GM21526 (cell line): ENCODE results near the gene SEC31B.

Experiments
- ATAC-seq: cut with Tn5 transposase; IDR thresholded peaks from one replicate; pipeline ENCODE4 v1.9.1; 2021; ENCODE audit warnings: moderate library complexity; ENCODE audit not compliant: unreplicated experiment, low FRiP score

The SEC31B gene

DNA sequence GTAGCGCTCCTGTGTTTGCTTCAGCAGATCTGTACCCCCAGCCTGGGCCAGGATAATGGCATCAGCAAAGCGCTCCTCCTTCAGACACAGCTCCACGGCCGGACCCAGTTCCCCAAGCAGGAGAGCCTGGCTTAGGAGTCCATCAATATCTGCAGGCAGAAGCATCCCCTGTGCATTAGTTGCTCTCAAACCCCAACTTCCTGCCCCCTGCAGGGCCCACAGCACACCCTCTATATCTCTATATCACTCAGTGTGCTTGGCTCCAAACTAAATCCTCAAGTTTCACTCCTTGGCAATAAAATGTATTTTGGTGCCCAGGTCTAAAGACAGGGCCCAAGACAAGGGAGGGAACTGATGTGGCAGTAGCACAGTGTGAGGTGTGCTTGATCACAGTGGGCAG lies 21.6 kb downstream of the SEC31B start:
- no peak for ATAC-seq

GRCh38 chr10:100496567-100496966 lies 23.1 kb downstream of the SEC31B start:
- ATAC-seq = no peak

DNA sequence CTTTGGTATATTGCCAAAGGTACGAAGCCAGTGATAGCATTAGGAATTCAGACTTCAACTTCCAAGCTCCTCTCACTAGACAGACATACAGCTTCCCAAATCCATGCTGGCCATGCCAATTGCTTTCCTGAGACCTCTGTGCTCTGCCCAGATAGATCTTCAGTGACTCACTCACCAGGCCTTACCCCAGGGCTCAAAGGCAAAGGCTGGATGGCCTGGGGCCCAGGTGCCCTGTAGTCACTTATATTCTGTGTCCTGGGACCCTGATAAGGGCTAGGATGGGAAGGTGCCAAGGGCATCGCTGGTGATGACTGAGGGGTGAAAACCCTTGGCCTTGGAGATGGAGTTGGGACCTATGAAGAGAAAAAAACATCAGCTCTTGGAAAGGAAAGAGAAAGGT lies 29.1 kb downstream of the SEC31B start:
- ATAC-seq = no peak

DNA sequence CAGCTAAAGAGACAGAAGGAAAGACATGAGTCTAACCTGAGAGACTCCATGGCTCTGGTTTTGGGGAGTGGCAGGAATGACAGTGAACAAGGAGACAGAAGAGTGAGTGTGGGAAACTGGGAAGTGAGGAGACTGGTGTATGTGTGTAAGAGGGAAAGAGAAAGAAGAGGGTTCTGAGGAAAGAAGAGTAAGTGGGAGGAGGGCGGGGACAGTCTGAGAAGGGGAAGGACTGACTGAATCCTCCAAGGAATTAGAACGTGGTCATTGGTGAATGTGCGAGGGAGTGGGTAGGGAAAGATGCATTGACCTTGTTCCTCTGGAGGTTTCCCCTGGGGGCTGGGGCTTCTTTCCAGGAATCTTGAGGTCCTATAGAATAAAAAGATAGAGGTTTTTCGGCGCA lies 30.3 kb downstream of the SEC31B start:
- ATAC-seq = no peak

- no peak for ATAC-seq
Observed at GRCh38 chr10:100487529-100487928, 32.1 kb downstream of the SEC31B start.

DNA sequence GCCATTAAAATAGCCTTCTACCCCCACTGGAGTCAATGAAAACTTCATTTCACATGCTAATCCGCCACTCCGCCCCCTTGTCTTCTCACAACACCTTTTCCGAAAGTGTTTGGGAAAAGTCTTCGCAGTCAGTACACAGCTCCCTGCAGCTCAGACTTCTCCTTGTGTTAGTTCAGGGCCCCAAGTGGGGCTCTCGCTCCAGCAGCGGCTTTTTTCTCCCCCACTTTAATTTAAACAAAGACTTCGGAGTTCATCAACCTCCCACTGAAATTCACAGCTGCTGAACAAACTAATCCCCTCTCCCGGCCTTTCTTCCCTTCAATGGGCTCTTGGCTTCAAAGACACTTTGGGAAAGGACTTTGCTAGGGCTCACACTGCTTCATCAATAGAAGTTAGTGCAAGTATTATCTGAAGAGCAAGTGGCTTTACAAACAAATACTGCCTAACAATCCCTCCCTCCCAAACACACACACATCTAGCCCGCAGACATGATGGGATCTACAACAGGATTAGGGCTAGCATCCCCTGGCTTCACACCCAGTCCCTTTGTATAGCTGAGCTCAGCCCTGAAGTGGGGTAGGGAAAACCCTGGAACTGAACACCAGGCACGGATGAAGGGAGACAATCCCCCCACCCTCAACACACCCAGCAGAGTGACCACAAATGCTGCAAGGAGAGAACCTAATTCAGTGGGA lies 33.7 kb downstream of the SEC31B start:
- no peak for ATAC-seq

DNA sequence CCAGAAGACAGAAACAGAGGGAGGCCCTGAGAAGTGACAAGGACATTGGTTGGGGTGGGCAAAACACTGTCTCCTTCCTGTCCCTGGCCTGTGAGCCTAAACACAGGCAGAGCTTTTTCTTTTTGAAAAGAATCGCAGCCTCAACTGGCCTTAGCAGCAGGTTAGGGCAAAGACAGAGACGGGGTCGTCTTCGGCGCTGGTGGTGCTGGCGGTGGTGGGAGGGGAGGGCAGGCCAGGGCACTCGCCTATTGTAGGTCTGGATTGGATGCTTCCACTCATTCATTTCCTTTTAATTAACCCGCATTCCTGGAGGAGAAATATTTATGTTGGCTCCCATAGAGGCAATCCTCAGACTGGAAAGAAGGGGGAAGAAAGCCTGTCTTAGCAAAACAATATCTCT lies 34.3 kb downstream of the SEC31B start:
- ATAC-seq = no peak

DNA sequence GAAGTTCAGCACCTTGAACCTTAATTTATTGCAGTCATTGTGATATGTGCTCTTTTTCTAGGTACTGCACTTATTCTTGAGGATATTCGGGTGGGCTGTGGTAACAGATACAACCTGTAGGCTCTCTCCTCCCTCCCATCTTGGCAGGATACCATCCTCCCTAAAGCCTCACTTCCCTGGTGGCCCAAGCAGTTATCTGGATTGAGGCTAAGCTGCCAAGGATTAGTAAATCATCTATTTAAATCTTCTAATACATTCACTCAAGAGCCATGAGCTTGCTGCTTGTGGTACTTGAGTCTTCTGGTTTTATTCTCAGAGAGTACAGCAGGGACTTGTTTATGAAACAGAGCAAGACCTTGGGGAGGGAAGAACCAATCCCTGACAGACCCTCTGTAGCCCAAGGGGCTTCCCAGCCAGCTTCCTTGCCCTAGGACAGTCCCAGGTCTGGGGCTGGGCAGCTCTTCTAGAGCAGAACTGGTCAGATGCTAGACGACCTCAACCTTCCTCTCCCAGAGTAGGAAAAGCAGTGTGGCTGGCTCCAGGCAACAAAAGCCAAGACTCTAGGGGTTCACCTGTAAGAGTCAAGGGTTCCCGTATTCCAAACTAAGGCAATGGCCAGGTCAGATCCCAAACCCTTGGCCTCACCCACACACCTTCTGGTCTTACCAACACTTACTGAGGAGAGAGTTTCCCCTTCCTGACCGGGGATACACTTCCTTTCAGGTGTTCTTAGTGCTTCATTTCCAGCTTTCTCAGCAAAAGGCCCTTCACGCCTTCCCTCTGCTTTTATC lies 35.6 kb downstream of the SEC31B start:
- no peak for ATAC-seq

- ATAC-seq = no peak
Observed at GRCh38 chr10:100482834-100483185, 36.9 kb downstream of the SEC31B start.

DNA sequence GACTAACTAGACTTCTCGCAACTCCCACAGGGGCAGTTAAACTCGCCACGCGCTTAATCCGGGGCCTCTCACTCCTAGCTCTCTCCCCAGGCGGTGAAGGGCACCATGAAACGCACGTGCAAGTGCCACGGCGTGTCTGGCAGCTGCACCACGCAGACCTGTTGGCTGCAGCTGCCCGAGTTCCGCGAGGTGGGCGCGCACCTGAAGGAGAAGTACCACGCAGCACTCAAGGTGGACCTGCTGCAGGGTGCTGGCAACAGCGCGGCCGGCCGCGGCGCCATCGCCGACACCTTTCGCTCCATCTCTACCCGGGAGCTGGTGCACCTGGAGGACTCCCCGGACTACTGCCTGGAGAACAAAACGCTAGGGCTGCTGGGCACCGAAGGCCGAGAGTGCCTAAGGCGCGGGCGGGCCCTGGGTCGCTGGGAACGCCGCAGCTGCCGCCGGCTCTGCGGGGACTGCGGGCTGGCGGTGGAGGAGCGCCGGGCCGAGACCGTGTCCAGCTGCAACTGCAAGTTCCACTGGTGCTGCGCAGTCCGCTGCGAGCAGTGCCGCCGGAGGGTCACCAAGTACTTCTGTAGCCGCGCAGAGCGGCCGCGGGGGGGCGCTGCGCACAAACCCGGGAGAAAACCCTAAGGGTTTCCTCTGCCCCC lies 37.4 kb downstream of the SEC31B start:
- no peak for ATAC-seq

- peak; percentile 98 for ATAC-seq
Observed at GRCh38 chr10:100481462-100482081, 38.1 kb downstream of the SEC31B start.

DNA sequence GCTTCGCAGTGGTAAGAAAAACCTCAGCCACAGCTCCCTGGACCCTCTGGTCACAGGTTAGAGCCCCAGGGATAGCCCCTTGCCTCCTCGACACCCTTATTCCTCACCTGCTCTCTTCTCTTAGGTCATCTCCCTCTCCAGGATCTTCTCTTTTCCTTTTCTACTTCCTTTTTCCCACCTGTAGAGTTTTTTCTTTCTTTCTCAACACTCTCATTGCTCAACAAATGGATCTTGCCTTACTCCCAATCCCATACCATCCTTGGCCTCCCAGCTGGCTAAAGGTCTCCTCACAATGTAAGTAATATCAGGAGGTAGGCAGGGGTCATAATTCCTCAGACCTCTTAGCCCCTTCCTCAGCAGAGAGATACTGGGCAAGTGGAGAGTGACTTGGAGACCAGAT lies 39.7 kb downstream of the SEC31B start:
- no peak for ATAC-seq

DNA sequence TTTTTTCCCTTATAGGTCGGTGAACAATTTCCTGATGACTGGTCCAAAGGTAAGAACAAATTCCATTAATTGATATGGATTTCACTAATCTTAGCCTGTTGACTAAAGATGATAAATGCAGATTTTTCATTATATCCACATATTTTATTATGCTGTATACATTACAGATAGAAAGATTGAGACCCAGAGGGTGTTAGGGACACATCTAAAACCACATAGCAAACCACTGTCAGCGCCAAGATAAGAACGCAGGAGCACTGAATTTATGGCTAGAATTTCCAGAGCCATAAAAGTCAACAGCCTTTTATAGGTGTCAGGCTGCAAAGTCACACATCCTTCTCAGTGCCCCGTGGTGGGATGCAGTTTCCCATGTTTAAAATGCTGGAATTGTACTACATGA lies 40.6 kb downstream of the SEC31B start:
- ATAC-seq = no peak

- no peak for ATAC-seq
Observed at GRCh38 chr10:100477970-100478369, 41.7 kb downstream of the SEC31B start.

DNA sequence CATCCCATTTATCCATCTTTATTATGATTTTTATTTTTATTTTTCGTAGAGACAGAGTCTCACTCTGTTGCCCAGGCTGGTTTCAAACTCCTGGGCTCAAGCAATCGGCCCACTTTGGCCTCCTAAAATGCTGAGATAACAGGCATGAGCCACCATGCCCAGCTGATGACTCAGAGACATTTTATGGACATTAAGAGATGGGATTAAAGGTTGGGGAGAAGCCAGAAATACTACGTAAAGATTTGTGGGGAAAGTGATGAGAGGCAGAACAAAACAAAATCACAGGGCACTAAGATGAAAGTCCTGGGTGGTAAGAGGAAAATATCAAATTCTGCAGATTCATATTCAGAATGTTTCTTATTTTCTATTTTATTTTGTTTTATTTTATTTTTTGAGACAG lies 49.3 kb downstream of the SEC31B start:
- no peak for ATAC-seq

- ATAC-seq = no peak
Observed at GRCh38 chr10:100469756-100470155, 49.9 kb downstream of the SEC31B start.

- ATAC-seq = no peak
Observed at GRCh38 chr10:100468978-100469377, 50.7 kb downstream of the SEC31B start.

GRCh38 chr10:100468322-100468721 lies 51.3 kb downstream of the SEC31B start:
- no peak for ATAC-seq

GRCh38 chr10:100462709-100463108 lies 57.0 kb downstream of the SEC31B start, which contains the start of gene WNT8B:
Gene WNT8B (plus strand): TSS chr10:100463009. CDS start chr10:100463169, 160 bp downstream.
- ATAC-seq = no peak

DNA sequence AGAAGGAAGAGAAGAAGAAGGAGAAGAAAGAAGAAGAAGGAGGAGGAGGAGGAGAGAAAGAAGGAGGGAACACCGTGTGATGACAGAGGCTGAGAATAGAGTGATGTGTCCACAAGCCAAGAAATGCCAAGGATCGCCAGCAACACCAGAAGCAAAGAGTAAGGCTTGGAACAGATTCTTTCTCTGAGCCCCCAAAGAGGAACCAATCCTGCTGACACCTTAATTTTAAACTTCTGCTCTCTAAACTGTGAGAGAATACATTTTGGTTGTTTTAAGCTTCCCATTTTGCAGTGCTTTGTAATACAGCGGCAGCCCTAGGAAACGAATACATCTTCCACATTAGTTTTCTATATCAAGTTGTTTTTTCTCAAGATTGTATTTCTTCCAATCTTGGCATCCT lies 70.7 kb downstream of the SEC31B start:
- no peak for ATAC-seq

DNA sequence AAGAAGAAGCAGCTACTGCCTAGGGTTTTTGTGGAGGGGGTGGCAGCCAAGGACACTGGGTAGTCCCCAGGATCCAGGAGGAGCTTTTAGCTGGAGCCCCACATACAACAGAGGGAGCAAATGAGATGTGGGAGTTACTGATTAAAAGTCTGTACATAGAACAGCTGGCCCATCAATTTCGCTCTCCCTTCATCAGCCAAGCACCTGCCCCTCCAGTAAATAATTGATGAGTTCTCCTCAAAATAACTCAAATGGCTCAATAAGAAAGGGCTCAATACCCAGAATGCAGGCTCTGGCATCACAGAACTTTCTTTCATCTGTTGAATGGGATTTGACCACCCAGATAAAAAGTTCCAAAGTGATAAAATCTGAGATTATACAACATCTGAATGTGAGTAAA lies 72.0 kb downstream of the SEC31B start:
- no peak for ATAC-seq
